Hematopoietic multipotent progenitor cell treated with erythropoietin and hydrocortisone succinate and interleukin-3 and kit ligand, for 15 days (in vitro differentiated cells): Measurements from ENCODE around the gene RNU1-1.
"Not testable (repeated sequence)": the region's sequence is repeated elsewhere in the genome, so short reads cannot be mapped to it uniquely, and the experiment has no call there.

Experiments used
- DNase-seq: peaks from one replicate; pipeline ENCODE4 v3.0.0-alpha.2; 2015; ENCODE audit warnings: low spot score

The RNU1-1 gene

DNA sequence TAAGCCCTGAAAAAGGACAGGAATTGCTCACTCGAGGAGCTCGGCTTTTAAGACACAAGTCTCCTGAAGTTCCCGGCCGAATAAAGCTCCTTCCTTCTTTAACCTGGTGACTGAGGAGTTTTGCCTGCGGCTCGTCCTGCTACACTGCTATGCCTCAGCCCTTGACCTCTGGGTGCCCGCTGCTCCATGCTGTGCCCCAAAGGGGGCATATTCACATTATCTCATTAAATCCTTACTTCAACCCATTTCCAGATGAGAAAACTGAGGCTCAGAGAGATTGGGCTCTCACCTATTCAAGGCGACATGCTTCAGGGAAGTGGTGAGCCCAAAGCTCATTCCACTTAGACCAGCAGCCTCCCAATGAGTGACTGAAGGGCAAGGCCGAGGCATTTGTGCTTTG is 20.4 kb downstream of the RNU1-1 start:
- DNase-seq, result not testable (repeated sequence)

DNA sequence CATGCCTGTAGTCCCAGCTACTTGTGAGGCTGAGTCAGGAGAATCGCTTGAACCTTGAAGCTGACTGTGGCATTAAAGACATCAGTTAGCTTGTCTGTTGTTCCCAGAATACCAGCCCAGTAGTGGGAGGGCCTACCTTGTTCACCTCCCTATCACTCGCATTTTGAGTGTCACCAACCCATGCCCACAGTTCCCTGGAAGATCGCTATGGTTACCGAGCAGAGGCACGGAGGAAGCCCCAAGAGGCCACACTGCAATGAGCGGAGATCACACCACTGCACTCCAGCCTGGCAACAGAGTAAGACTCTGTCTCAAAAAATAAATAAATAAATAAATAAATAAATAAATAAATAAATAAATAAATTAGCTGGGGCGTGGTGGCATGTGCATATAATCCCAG is 21.1 kb downstream of the RNU1-1 start:
- not testable (repeated sequence) for DNase-seq

DNA sequence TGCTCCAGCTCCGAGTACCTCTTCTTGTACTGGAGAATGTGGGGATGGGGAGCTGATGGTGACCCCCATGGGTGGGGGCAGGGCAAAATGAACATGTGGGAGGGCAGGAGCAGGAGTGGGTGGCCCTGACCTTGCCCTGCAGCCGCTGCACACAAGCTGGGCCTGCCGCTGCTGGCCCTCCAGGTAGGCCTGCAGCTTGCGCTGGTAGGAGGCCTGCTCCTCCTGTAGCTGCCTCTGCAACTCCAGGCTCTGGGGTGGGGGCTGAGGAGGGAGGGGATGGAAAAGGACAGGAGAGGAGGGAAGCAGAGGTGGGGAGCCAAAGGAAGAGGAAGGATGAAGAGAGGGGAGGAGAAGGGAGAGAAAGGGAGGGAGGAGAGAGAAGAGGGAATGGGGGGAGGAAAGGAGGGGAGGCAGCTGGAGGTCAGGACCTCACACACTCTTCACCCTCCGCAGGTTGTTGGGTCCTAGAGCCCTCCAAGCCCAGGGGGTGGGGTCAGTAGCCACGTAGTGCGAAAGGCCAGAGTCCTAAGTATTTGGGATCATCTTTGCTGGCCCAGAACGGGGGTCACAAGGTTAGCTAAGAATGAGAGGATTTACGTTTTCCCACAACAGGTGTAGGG is 22.9 kb downstream of the RNU1-1 start:
- DNase-seq, result no peak

DNA sequence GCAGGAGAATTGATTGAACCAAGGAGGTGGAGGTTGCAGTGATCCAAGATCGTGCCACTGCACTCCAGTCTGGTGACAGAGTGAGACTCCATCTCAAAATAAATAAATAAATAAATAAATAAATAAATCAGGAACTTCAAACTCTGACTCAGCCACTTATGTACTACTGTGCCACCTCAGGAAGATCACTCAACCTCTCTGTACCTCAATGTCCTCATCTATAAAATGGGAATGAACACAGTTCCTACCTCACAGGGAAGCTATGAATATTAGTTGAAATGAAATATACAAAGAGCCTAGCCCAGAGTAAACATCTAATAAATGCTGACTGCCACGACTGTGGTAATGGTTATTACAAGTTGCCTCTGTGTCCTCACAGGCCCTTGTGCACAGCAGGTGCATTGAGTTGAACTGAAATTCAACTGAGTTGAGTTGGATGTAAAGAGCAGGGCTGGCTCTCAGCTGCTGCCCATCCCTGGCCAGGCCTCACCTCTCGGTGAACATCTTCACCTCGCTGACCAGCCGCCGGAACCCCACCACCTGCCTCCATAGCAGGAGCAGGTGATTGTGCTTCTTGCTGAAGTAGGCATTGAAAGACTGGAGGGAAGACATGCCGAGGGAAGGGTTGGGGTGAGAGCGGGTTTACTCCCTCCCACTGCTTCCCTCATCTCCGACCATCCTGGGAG is 24.7 kb downstream of the RNU1-1 start:
- DNase-seq, result not testable (repeated sequence)

DNA sequence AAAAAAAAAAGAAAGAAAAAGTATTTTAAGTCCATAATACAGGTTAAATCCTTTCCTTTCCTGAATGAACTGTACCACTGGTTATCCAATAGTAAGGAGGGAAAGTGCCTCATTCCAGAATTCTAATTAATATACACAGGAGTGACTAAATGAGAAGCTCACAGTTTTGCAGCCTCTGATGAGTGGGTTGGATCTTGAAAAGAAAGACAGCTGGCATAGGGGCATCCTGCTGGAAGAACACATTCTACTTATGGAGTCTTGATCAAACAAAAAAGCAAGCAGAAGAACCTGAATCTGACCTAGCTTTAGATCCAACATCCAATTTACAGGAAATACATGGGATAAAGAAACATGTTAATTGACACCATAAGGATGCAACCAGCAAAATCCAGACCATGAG is 27.1 kb downstream of the RNU1-1 start:
- not testable (repeated sequence) for DNase-seq

DNA sequence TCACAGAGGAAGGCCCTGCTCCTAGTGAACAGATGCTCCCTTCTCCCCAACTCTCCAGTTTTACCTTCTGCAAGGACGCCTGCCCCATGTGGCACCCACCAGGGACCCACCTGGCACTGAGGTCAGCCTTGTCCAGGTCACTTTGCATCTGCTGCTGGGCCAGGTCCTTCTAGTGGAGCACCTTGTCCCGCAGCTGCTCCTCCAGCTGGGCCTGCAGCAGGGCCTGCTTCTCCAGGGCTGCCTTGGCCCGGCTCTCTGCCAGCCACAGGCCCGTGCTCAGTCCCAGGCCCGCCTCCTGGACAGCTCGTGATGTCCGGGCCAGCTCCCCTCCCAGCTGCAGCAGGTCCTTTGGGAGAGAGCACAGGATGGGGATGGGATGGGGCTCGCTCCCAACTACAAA is 27.8 kb downstream of the RNU1-1 start:
- DNase-seq, result not testable (repeated sequence)

DNA sequence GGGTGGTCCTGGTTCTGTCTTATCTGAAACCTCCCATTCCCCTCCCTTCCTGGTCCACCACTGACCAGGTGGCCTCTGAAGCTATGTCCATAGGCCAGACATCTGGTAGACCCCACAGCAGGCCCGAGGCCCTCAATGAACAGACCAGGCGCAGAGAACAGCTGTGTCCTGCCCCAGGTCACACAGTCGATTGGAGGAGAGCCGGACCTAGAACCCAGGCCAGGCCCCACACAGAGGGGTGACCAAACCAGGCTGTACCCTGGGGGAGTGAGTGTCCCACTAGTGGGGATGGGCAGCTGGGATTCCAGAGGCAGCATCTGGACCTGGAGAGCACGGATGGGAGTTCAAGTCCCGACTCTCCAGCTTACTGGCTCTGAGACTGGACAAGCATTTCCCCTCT is 29.2 kb downstream of the RNU1-1 start:
- no peak for DNase-seq

DNA sequence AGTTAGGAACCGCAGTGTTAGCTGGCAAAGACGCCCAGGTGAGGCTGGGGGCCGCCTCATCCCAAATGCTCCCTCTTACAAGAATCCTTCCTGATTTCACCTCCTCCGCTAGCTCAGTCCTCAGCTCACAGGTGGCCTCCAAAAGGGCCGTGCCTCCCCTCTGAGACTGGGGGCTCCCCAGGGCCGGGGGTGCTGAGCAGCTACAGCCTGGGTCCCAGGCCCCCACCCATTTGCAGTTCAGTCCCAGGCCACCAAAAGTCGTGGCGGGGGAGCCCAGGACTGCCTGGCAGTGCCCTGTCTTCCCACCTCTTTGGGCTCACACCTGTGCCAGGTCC is 29.6 kb downstream of the RNU1-1 start:
- DNase-seq, result no peak

DNA sequence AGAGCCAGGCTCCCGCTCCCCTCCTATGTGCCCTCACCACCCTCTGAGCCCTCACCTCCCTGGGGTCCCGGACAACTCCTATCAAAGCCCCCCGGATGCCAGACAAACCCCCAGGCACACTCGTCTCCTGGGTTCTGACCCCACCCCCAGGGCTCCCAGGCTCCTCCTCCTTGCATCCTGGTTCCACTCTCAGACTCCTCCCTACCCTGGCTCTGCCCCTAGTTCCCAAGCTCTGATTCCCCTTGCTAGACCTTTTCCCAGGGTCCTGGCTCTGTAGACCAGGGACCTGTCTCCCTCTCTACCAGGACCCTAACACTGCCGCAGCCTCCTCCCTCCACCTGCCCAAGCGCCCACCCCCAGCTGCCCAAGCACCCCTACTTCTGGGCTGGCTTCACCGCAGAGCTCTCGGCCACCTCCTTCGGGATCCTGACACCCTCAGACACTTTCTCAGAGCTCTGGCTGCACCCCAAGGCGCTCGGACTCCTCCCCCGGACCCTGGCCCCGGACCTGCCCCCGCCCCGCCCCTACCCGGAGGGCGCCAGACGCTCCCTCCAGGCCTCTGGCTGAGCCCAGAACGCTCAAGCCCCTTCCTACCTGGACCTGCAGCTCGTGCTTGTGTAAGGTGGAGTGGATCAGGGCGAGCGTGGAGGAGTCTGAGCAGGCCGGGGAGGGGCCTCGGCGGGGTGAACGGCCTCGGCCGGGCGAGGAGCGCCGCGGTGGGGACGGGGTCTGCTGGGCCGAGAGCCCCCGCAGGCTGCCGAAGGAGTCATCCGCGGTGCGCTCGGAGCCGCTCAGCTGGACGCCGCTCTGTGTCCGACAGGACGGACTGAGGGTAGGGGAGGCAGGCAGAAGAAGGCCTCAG is 30.2 kb downstream of the RNU1-1 start:
- DNase-seq, result not testable (repeated sequence)

DNA sequence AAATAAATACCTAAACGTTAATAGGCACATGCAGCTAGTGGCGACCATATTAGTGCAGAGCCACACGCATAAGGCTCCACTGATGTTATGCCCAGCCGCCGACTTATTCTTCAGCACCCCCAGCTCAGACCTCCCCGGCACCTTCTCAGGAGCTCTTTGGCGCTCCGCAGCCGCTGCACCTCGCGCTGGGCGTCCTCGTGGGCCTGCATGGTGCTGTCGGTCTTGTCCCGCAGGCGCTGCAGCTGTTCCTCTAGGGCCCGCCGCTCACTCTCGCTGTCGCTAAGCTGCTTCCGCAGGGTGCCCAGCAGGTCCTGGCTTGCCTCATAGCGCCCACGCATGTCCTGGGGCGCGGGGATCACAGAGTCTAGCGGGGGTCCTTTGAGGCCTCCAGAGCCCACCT is 30.9 kb downstream of the RNU1-1 start:
- DNase-seq, result not testable (repeated sequence)

DNA sequence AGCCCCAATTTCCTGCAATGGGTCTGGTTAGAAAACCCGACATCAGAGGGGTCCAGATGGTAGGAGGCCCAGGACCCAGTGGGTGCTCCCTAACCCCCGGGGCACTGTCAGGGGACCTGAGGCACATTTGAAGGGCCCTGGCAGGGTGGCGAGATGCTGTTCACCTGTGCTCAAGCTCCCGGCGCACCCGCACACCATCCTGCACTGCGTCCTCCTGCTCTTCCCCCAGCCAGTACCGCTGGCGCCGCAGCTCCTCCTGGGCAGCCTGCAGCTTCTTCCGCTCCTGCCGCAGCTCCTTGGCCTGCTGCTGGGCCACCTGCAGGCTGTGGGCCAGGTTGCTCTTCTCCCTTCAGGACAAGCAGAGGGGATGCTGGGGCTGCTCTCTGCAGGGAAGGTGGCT is 36.0 kb downstream of the RNU1-1 start:
- DNase-seq, result no peak

DNA sequence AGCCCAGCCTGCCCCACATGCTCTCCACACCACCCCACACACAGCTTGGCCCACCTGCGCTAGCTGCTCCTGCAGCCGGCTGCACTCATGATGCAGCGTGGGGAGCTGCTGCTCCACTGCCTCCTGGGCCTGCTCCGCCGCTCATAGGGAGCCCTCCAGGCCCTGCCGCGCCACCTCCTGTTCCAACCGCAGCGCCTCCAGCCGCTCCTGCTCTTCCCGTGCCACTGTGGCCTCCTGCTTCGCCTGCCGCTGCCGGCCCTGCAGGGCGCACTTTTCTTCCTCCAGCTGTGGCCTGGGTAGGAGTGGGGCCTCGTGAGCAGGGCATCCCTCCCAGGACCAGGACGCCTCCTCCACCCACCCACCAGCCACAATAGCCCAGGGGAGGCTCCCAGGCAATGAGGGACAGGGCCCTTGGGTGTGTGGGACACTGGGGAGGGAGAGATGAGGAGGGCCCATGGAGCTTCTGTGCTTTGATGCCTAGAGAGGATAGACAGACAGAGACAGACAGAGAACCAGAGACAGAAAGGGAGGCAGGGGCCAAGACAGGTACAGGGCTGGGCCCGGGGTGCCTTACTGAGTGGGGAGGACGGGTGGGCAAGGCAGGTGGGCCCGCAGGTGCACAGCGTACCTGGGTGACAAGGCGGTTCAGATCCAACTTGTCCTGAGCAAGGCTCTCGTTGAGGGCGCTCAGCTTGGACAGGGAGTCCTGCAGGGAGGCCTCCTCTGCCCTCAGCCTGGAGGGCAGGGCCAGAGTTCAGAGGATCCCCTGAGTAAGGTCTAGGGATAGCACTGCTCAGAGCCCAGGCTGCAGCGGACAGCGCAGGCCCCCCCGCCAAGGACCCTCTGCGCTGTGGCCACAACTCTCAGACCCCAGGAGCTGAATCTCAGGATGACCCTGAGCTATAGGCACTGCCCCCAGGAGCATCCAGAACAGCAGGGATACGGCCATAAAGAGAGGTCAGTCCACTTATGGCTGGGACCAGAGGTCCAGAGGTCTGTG is 38.0 kb downstream of the RNU1-1 start:
- DNase-seq, result not testable (repeated sequence)

DNA sequence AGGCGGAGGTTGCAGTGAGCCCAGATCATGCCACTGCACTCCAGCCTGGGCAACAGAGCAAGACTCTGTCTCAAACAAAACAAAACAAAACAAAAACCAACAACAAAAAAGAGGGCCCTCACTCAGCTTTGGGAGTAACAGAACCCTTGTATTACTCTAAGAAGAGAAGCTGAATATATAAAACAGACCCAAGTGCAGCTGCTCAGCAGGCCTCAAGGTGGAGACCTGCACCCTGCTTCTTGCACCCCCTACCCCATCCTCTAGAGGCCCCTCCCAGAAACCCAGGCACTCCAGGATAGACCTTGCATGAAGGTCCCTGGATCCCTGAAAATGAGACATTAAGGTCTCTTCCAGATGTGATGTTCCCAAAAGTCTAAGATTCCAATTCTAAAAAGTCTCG is 39.2 kb downstream of the RNU1-1 start:
- not testable (repeated sequence) for DNase-seq

DNA sequence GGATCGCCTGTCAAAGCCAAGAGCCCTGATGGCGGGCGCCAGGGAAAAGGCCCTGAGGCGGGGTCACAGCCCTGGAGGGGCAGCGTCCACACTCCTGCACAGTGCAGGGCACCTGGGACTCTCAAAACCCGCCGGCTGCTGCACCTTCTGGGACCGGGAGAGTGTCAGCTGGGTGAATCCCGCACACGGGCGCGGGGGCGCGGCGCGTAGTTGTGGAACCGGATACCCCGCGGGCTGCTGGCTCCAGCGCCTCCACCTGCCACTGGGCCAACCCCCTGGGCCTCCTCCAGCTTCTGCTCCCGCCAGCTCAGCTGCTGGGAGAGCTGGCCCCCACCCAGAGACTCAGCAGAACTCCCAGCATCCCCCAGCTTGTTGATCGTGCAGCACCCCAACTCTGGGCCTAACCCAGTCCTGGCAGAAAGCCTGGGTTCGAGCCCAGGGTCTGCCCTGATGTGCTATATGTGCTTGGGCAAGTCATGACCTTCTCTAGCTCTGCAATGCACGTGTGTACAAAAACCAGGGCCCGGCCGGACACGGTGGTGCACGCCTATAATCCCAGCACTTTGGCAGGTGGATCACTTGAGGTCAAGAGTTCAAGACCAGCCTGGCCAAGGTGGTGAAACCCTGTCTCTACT is 39.8 kb downstream of the RNU1-1 start:
- no peak for DNase-seq

DNA sequence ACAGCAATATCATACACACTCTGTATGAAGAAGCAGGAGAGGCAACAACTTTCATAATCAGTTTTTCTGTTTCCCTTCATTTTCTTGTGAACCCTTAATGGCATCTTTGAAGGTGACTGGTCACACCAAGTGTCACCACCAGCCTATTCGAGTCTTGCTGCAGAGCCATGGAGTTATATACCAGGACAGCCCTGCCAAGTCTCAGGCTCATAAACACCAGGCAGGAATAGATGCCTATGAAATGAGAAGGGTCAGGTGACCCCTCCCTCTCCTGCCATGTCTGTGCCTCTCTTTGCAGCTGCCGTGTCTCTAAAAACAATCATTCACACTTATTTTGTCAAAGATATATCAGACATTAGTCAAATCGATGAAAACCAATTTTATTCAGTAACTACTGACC is 45.5 kb downstream of the RNU1-1 start:
- no peak for DNase-seq

DNA sequence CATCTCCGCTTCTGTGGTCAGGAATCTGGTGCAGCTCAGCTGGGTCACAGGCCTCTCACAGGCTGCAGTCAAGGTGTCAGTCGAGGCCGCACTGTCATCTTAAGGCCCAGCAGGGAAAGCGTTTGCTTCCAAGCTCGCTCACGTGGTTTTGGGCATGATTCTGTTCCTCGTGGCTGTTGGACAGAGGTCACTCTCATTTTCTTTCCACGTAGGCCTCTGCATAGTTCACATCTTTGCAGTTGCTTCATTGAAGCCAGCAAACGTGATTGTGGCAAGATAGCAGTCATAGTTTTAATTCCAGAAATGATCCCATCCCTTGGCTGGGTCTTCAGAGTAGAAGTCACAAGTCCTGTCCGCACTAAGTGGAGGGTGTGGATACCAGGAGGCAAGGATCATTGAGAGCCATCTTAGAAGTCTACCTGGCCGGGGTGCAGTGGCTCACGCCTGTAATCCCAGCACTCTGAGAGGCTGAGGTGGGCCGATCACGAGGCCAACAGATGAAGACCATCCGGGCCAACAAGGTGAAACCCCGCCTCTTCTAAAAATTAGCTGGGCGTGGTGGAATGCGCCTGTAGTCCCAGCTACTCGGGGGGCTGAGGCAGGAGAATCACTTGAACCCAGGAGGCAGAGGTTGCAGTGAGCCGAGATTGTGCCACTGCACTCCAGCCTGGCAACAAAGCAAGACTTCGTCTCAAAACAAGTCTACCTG is 49.0 kb downstream of the RNU1-1 start:
- DNase-seq, result no peak
